ENCODE results near the gene SLC38A10.

DNA sequence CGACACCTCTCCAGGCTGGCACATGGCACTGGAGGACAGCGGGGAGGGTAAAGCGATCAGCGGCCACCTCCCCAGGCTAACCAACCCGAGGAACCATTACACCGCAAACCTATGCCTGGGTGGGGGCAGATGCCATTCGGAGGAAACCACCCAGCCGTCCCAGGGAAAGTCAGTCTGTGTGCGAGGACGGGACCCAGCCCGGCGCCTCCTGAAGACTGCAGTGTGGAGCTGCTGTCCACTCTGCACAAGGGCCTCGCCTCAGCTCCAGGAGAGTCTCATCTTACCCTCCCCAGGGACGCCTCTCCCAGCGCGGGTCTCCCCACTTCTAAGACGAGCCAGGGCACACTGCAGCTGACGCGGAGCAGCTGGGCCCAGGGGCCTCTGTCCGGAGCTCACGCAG lies 8.0 kb downstream of the SLC38A10 start:
- TF ChIP-seq TAF1 (IDR thresholded peaks at IDR 0.05; ENCODE audit: borderline replicate concordance, low read depth, low read length) (no peak), GABPA (IDR thresholded peaks at IDR 0.05; ENCODE audit: low read depth) (no peak), TEAD4 (IDR thresholded peaks at IDR 0.05; ENCODE audit: borderline replicate concordance, insufficient read depth) (no peak), ZBTB33 (IDR thresholded peaks at IDR 0.05; ENCODE audit: borderline replicate concordance, low read depth) (no peak), EZH2phosphoT487 (IDR thresholded peaks at IDR 0.05; ENCODE audit: borderline replicate concordance, low read depth) (no peak), IRF3 (IDR thresholded peaks at IDR 0.05; ENCODE audit: low read depth, low read length) (no peak)
- TF ChIP-seq, protein P1, sequence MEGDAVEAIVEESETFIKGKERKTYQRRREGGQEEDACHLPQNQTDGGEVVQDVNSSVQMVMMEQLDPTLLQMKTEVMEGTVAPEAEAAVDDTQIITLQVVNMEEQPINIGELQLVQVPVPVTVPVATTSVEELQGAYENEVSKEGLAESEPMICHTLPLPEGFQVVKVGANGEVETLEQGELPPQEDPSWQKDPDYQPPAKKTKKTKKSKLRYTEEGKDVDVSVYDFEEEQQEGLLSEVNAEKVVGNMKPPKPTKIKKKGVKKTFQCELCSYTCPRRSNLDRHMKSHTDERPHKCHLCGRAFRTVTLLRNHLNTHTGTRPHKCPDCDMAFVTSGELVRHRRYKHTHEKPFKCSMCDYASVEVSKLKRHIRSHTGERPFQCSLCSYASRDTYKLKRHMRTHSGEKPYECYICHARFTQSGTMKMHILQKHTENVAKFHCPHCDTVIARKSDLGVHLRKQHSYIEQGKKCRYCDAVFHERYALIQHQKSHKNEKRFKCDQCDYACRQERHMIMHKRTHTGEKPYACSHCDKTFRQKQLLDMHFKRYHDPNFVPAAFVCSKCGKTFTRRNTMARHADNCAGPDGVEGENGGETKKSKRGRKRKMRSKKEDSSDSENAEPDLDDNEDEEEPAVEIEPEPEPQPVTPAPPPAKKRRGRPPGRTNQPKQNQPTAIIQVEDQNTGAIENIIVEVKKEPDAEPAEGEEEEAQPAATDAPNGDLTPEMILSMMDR (IDR thresholded peaks at IDR 0.05): no peak

All from SK-N-SH (cell line).